PFSK-1 (cell line): ENCODE measurements around the gene SLC39A3.
A peak's percentile ranks its signal among the peaks of the same experiment; 100 is the strongest.

ENCODE experiments used
- FOXP2 ChIP-seq: optimal IDR thresholded peaks from 2 replicates; pipeline ENCODE3; 2011; ENCODE audit warnings: borderline replicate concordance, control low read depth, inconsistent platforms; ENCODE audit not compliant: insufficient read depth; ENCODE audit errors: extremely low read length, extremely low read depth
- POLR2AphosphoS5 ChIP-seq: IDR thresholded peaks from 2 replicates; pipeline ENCODE4 v1.6.1; 2012; ENCODE audit warnings: low read depth, mild to moderate bottlenecking, control low read depth, low read length, moderate library complexity
- SIN3A ChIP-seq: IDR thresholded peaks from 2 replicates; pipeline ENCODE4 v1.6.1; 2012; ENCODE audit warnings: mild to moderate bottlenecking, low read length, moderate library complexity, borderline replicate concordance; ENCODE audit not compliant: insufficient read depth
- TAF1 ChIP-seq: IDR thresholded peaks from 2 replicates; pipeline ENCODE4 v1.6.1; 2012; ENCODE audit warnings: low read length, control low read depth, borderline replicate concordance; ENCODE audit not compliant: insufficient read depth
- TF ChIP-seq, protein P1 (sequence below), 2 experiments: IDR thresholded peaks; 2 replicates each; pipeline versions ENCODE4 v1.6.1 to v1.8.0; 2011 to 2012; ENCODE audit warnings: low read depth in 2 of 2, low read length in 2 of 2, control low read depth in 1 of 2, inconsistent platforms in 1 of 2, mild to moderate bottlenecking in 1 of 2, moderate library complexity in 1 of 2; ENCODE audit not compliant: insufficient read depth in 1 of 2

Gene SLC39A3

DNA sequence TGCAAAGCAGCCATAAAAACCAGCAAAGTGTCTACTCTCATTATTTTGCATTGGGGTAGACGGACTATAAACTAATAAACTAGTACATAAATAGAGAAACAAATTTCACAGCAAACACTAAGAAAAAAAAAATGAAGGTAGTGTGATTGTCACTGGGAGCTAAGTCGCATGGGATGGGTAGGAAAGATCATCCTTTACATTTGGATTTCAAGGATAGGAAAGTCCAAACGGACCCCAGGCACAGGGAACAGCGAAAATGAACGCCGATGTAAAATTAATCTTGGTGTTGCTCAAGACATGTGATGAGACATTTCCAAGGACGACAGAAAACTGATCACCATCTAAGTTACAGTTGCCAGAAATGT lies 43.9 kb upstream of the SLC39A3 start:
- TF ChIP-seq POLR2AphosphoS5, result no peak
- TF ChIP-seq FOXP2, result no peak
- TF ChIP-seq TAF1, result no peak
- TF ChIP-seq, protein P1, sequence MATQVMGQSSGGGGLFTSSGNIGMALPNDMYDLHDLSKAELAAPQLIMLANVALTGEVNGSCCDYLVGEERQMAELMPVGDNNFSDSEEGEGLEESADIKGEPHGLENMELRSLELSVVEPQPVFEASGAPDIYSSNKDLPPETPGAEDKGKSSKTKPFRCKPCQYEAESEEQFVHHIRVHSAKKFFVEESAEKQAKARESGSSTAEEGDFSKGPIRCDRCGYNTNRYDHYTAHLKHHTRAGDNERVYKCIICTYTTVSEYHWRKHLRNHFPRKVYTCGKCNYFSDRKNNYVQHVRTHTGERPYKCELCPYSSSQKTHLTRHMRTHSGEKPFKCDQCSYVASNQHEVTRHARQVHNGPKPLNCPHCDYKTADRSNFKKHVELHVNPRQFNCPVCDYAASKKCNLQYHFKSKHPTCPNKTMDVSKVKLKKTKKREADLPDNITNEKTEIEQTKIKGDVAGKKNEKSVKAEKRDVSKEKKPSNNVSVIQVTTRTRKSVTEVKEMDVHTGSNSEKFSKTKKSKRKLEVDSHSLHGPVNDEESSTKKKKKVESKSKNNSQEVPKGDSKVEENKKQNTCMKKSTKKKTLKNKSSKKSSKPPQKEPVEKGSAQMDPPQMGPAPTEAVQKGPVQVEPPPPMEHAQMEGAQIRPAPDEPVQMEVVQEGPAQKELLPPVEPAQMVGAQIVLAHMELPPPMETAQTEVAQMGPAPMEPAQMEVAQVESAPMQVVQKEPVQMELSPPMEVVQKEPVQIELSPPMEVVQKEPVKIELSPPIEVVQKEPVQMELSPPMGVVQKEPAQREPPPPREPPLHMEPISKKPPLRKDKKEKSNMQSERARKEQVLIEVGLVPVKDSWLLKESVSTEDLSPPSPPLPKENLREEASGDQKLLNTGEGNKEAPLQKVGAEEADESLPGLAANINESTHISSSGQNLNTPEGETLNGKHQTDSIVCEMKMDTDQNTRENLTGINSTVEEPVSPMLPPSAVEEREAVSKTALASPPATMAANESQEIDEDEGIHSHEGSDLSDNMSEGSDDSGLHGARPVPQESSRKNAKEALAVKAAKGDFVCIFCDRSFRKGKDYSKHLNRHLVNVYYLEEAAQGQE (IDR thresholded peaks at IDR 0.05; ENCODE audit: insufficient read depth in 1 of 2, low read depth in 2 of 2, low read length in 2 of 2), result no peak
- no peak for TF ChIP-seq SIN3A

DNA sequence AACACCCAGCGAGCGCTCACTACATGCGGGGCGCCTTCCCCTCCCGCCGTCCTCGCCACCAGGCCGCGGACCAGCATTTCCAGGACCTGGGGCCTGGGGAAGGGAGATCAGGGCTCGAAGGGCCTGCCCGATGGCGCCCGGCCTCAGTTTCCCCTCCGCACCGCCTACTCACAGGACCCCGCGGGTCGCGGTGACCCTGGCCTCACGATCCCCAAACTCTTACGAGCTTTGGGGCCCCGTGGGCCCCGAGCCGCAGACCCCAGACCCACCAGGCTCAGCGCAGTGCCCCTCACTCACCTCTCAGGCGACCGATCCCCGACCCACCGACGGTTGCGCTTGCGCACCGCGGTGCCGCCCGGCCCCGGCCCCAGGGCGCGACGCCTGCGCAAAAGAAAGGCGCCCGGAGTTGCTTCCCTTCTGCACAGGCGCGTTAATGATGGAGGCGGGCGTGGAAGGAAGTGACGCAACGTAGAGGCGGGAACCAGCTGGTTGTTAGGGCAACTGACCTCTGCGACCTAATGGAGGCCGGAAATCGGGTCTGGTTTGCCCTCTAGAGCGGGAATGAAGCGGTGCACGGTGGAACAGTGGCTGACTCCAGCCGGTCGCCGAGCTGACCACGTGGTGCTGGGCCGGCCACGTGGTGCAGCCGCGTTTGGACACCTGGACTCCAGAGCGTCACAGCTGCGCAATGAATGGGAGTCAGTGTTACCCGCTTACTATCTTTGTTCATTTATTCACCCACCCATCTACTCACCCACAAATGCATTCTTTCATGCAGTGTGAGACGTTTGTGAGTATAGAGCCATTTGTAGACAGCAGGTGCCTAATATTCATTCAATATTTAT lies 43.3 kb upstream of the SLC39A3 start, which contains the start of gene SGTA:
Gene SGTA (minus strand): TSS at position 338 of the 845 bp plus-strand sequence. CDS start 14,205 bp downstream, outside the sequence.
- TF ChIP-seq, protein P1 (IDR thresholded peaks at IDR 0.05; ENCODE audit: insufficient read depth in 1 of 2, low read depth in 2 of 2, low read length in 2 of 2), result 0 out of 4 replicates have a peak, but pooled peaks of 1 of the 2 experiments have one; percentile 11
- no peak for TF ChIP-seq SIN3A
- TF ChIP-seq TAF1, result peak; percentile 80; the same call in 1 of the 2 replicates
- TF ChIP-seq FOXP2, result peak; percentile 88
- peak; percentile 91 for TF ChIP-seq POLR2AphosphoS5

DNA sequence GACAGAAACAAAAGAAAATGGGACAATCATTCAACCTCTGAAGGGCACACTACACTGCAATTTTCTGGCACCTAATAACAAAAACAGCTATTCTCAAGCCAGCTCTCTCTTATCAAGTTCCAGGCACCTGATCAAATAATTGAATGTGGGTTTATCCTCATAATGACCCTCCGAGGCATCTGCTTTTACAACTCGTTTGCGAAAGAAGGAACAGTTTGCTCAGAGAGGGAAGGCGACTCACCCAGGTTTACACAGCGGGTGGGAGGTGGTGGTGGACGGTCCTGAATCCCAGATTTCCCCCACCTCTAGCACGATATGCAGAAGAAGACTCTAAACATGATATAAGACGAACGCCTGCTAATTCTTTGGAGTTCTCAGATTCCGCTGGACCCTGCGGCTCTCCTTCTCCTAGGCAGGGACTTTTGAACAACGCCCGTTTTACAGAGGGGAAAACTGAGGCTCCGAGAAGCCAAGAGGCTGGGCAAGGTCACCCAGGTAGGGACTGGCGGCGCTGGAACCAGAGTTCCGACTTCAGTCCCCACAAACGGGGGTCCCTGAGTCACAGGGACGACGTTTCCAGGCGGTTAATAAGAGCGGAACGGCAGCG lies 42.6 kb upstream of the SLC39A3 start:
- TF ChIP-seq FOXP2 (no peak), SIN3A (no peak), POLR2AphosphoS5 (no peak), TAF1 (no peak)
- TF ChIP-seq, protein P1 (IDR thresholded peaks at IDR 0.05; ENCODE audit: insufficient read depth in 1 of 2, low read depth in 2 of 2, low read length in 2 of 2), result no peak

DNA sequence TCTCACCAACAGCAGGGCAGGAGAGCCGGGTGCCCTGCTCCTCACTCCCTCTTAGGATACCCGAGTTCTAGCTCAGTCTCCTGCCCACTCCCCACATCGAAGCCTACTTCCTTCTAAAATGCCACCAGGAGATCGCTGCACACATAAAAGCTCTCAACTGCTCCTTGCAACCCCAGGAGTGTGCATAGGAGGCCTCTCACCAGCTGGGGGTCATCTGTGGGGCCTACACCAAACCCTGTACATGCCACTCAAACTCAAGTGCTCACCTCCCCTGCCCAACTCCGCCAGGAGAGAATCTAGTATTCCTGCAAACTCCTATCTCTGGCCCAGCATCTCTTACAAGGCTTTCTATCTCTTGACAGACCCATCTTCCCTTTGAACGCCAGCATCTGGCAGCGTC lies 40.5 kb upstream of the SLC39A3 start:
- TF ChIP-seq POLR2AphosphoS5, result no peak
- TF ChIP-seq SIN3A, result no peak
- TF ChIP-seq TAF1, result no peak

DNA sequence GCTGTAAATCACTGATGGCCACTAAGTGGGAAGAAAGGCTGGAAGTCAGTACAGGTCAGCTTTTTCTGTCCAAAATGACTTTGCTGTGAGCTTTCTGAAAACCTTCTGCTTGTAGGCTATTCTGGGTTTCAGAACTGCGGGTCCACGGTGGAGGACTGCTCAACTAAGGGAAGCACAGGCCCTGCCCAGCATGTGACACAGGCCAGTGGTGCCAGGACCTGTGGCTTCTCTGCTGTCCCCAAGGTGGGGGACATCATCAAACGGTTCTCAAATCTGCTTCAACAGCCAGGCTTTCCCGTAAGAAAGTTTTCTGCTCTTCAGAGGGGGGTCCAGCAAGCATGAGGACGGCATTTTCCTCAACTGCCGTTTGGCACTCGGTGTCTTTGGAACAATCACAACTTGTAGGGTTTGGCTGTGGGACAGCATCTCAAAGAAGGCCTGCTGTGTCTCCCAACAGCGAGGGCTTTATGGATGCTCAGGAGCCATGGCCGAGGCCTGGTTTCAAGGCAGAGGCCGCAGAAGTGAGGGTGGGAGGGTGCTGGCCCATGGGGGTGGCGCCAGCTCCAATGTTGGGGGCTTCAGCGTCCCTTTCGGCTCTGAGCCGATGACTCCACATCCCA lies 39.4 kb upstream of the SLC39A3 start:
- TF ChIP-seq TAF1 (no peak), POLR2AphosphoS5 (no peak), FOXP2 (no peak)
